HUDEP-2 (cell line): ENCODE measurements around the gene ZNF283.
A peak's percentile ranks its signal among the peaks of the same experiment; 100 is the strongest.
"Not testable (repeated sequence)": the region's sequence is repeated elsewhere in the genome, so short reads cannot be mapped to it uniquely, and the experiment has no call there.

Experiments used
- DNase-seq, 76 experiments: peaks; one replicate each; lab custom pipeline; 2025; ENCODE audit not compliant: unreplicated experiment in 76 of 76; lab: John Stamatoyannopoulos, UW

The ZNF283 gene

DNA sequence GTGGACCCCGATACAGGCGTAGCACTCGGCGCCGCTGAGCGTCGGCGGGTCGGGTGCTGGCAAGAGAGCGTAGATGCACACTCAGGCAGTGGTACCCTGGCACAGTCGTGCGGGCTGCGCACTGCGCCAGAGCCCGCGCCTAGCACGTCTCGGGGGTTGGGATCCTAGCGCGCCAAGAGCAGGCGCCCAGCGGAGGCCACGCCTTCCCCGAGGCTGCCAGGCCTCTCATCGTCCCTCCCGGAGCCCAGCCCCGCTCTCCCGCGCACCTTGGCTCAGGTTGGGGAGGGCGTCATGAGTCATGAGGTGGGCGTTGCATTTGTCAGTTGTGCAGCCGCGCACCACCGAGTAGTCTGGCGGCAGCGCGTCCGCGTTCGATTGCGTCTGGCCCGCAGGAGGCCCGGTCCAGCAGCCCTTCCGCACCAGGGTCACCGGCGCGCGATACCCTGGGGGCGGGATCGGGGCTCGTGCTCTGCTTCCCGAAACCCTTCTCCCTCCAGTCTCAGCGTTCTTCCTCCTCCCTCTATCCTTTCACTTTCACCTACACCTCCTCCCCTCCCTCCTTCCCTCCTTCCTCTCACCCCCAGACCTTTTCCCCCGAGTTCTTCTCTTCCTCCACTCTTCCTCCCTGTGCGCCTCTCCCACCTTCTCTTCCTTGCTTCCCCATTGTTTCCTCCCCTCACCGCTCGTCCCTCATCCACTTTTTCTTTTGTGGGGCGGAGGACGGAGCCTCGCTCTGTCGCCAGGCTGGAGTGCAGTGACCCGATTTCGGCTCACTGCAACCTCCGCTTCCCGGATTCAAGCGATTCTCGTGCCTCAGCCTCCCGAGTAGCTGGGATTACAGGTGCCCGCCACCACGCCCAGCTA lies 28.3 kb upstream of the ZNF283 start:
- DNase-seq = peak in 4 of 76 experiments; percentile 9 to 36 (median 19)

GRCh38 chr19:43799502-43800142 lies 27.5 kb upstream of the ZNF283 start:
- no peak for DNase-seq

GRCh38 chr19:43802216-43802951 lies 24.7 kb upstream of the ZNF283 start, which contains the start of gene LYPD5:
LYPD5 (minus strand) TSS chr19:43802447; CDS start chr19:43802380, 67 bp downstream.
- DNase-seq = no peak

DNA sequence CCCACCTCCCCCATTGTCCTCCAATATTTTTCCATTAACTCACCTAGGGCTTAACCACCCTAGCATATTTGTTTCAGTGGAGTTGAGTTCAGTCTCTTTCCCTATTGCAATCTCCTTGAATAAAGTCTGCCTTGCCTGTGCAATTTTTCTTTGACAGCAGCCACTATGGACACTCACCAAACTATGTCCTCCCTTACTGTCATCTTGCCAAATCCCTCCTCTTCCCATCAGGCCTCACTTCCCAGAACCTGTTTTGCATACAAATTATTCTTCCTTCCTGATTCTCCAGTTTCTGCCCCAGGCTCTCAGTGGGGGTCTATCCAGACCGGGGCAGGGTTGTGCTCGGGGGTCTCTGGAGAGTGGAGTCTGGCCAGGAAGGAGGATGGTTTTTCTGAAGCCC lies 22.7 kb upstream of the ZNF283 start:
- no peak for DNase-seq

- DNase-seq = not testable (repeated sequence)
Observed at GRCh38 chr19:43806401-43806800, 20.7 kb upstream of the ZNF283 start.

GRCh38 chr19:43806848-43807247 lies 20.3 kb upstream of the ZNF283 start:
- no peak for DNase-seq

DNA sequence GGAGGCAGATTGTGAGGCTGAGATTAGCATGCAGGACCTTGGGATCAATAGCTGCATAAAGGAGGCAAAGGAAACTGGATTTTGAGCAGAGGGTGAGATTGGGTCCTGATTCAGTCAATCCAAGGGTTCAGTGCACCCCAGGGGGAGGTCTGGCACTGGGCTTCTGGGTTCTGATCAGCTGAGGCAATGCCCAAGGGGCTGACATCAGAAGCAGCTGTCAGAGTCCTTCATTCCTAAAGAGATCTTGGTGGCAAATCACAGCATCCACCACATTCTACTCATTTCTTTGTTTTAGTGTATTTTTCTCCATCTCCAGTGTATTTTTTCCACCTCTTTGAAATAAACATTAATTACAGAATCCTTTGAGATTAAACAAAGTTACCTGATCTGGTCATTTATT lies 19.5 kb upstream of the ZNF283 start:
- no peak for DNase-seq

- peak in 29 of 76 experiments; percentile 14 to 58 (median 37) for DNase-seq
Observed at GRCh38 chr19:43809762-43810696, 17.1 kb upstream of the ZNF283 start.

- DNase-seq = peak in 5 of 76 experiments; percentile 9 to 45 (median 23)
Observed at GRCh38 chr19:43811837-43812236, 15.3 kb upstream of the ZNF283 start.

DNA sequence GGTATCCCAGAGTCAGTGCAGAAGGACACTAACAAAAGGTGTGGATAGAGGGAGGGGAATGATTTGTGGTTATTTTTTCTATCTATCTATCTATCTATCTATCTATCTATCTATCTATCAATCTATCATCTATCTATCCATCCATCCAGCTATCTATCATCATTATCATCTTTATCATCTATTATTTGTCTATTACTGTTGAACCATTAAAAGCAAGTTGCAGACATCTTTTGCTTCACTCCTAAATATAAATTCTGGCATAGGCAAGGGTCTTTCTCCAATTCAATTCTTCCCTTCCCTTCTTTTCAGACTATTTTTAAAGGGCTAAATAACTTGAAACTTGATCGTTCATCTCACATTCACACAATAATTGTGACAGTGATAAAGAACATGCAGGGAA lies 14.9 kb upstream of the ZNF283 start:
- DNase-seq = no peak

DNA sequence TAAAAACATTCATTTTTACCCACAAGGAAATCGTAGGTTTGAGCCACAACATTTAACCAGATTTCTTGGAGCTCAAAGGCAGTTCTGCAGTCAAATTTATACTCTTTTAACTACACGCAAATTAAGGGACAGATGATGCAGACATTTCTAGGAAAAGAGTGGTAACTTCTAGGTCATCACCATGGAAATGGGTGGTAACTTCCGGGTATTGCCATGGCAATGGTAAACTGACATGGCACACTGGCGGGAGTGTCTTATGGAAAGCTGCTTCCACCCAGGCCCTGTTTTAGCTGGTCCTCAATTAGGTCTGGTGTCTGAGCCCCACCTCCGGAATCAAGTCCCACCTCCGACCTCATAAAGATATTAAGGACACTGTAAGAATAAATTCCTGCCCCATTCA lies 14.4 kb upstream of the ZNF283 start:
- DNase-seq = no peak

GRCh38 chr19:43814663-43815352 lies 12.3 kb upstream of the ZNF283 start:
- no peak for DNase-seq

GRCh38 chr19:43817454-43817853 lies 9.7 kb upstream of the ZNF283 start:
- DNase-seq = not testable (repeated sequence)

GRCh38 chr19:43818500-43818899 lies 8.6 kb upstream of the ZNF283 start:
- no peak for DNase-seq

- DNase-seq = no peak
Observed at GRCh38 chr19:43820098-43820883, 6.8 kb upstream of the ZNF283 start.

DNA sequence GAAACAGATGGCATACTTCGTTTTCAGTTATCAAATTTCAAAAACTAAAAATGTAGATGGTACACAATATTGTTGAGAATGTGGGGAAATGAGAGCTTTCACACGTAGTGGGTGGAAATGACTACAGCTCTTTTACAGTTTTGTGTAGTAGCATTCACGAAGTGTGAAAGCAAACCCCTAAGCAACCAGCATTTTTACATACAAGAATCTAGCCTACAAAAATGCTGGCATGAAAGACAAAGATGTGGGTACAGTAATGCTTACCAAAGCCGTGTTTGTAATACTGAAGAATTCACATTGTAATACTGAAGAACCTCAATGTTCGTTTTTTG lies 6.3 kb upstream of the ZNF283 start:
- no peak for DNase-seq

DNA sequence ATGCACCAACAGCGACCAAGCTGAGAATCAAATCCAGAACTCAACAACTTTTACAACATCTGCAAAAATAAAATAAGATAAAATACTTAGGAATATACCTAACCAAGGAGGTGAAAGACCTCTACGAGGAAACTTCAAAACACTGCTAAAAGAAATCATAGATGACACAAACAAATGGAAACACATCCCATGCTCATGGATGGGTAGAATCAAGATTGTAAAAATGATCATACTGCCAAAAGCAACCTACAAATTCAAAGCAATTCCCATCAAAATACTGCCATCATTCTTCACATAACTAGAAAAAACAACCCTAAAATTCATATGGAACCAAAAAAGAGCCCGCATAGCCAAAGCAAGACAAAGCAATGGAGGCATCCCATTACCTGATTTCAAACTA lies 3.3 kb upstream of the ZNF283 start:
- DNase-seq = not testable (repeated sequence)

GRCh38 chr19:43824572-43824971 lies 2.5 kb upstream of the ZNF283 start:
- DNase-seq = not testable (repeated sequence)

DNA sequence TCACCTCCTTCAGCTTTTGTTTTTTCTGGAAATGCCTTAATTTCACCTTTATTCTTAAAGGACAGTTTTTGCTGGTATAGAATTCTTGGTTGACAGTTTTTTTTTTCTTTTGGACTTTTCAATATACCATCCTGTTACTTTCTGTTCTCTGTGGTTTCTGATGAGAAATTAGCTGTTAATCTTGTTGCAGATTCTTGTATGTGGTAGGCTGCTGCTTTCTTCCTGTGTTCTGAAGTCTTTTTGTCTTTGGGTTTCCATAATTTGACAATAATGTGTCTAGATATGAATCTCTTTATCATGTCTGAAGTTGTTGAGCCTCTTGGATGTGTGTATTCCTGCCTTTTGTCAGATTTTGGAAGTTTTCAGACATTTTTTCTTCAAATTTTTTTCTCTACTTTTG lies 12.0 kb downstream of the ZNF283 start:
- no peak for DNase-seq
